ENCODE results near the gene LCOR.
A peak's percentile ranks its signal among the peaks of the same experiment; 100 is the strongest.

LCOR gene

GRCh38 chr10:96896884-96897589 is 64.9 kb downstream of the LCOR start:
- DNase-seq (ENCODE audit: low spot score), result no peak
- no peak overlapping the region for H3K27ac ChIP-seq
- CTCF ChIA-PET, result no interaction called here
- POLR2A ChIA-PET (ENCODE audit: low non-redundant PET), result no interaction called here
- TF ChIP-seq CTCF (conservative IDR thresholded peaks at IDR 0.05; ENCODE audit: low read depth), result no peak

- ChIA-PET POLR2A (ENCODE audit: low non-redundant PET) (no interaction called here), CTCF (interaction anchor here (0.6 kb wide), 1 partner anchor 506 kb away, joined by 4 read pairs; no protein-coding TSS in a partner anchor)
- no peak overlapping the region for H3K27ac ChIP-seq
- no peak for DNase-seq (ENCODE audit: low spot score)
- no peak for TF ChIP-seq CTCF (conservative IDR thresholded peaks at IDR 0.05; ENCODE audit: low read depth)
These were observed 70.0 kb downstream of the LCOR start for GRCh38 chr10:96902117-96902516.

DNA sequence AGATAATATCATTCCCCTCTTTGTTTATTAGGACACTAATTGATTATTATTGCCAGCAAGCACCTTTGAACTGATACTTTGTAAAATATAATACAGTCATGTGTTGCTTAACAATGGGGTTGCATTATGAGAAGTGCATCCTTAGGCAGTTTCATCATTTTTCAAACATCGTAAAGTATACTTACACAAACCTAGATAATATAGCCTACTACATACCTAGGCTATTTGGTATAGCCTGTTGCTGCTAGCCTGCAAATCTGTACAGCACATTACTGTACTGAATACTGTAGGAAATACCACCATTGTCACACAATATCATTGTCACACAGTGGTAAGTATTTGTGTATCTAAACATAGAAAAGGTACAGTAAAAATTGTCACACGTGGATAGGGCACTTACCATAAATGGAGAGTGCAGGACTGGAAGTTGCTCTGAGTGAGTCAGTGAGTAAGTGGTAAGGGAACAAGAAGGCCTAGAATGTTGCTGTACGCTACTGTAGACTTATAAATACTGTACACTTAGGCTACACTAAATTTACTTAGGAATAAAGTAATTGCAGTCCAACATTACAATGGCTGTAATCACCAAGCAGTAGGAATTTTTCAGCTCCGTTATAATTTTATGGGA is 70.7 kb downstream of the LCOR start:
- TF ChIP-seq CTCF (conservative IDR thresholded peaks at IDR 0.05; ENCODE audit: low read depth), result no peak
- POLR2A ChIA-PET (ENCODE audit: low non-redundant PET), result no interaction called here
- no peak overlapping the region for H3K27ac ChIP-seq
- no peak for DNase-seq (ENCODE audit: low spot score)
- CTCF ChIA-PET, result interaction anchor here (0.6 kb wide), 1 partner anchor 17 kb away, joined by 3 read pairs; no protein-coding TSS in a partner anchor

- no peak for TF ChIP-seq CTCF (conservative IDR thresholded peaks at IDR 0.05; ENCODE audit: low read depth)
- POLR2A ChIA-PET (ENCODE audit: low non-redundant PET), result no interaction called here
- CTCF ChIA-PET, result interaction anchor here (0.6 kb wide), 1 partner anchor 617 kb away, joined by 3 read pairs; no protein-coding TSS in a partner anchor
- H3K27ac ChIP-seq, result no peak overlapping the region
- no peak for DNase-seq (ENCODE audit: low spot score)
These were observed 72.5 kb downstream of the LCOR start for GRCh38 chr10:96904648-96905047.

GRCh38 chr10:96906864-96907263 is 74.8 kb downstream of the LCOR start:
- DNase-seq (ENCODE audit: low spot score), result no peak
- TF ChIP-seq CTCF (conservative IDR thresholded peaks at IDR 0.05; ENCODE audit: low read depth), result no peak
- CTCF ChIA-PET, result interaction anchor here (0.7 kb wide), 1 partner anchor 48 kb away, joined by 3 read pairs; no protein-coding TSS in a partner anchor
- POLR2A ChIA-PET (ENCODE audit: low non-redundant PET), result no interaction called here
- no peak overlapping the region for H3K27ac ChIP-seq

DNA sequence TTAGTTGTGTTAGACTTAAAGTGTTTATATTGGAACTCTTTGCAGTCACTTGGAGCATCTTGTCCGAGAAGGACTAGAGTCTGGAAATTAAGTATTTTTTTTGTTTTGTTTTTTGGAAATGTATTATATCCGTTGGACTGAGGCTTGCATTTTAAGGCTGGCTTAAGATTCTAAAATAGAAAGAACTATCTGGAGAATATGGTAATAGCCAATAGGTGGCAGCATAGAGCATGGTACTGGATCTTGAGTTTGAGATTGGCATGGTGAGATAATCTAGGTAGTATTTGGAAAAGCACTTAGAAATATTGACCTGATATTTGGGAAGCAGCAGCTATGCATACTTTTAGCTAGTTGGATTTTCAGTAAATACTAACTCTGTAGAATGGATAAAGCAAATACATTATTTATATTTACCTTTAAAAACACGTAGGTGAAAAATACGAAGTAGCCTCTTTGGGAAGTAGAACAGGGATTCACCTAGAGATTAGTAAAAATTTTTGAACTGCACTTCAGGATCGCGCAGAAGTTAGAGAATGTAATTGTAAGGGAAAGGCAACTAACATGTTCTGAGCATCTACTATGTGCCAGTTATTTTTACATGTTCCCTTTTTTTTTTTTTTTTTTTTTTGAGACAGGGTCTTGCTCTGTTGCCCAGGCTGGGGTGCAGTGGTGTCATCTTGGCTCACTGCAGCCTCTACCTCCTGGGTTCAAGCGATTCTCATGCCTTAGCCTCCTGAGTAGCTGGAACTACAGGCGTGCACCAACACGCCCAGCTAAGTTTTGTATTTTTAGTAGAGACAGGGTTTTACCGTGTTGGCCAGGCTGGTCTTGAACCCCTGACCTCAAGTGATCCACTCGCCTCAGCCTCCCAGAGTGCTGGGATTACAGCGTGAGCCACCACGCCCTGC is 78.6 kb downstream of the LCOR start:
- POLR2A ChIA-PET (ENCODE audit: low non-redundant PET), result no interaction called here
- TF ChIP-seq CTCF (conservative IDR thresholded peaks at IDR 0.05; ENCODE audit: low read depth), result peak; percentile 67
- CTCF ChIA-PET, result interaction anchor here (0.5 to 1.4 kb wide), 7 partner anchors 10 to 867 kb away, joined by 3 to 6 read pairs (median 4); no protein-coding TSS in a partner anchor
- no peak overlapping the region for H3K27ac ChIP-seq
- peak; percentile 58 for DNase-seq (ENCODE audit: low spot score)
